Measurements from ENCODE around the gene HOXA6.

GRCh38 chr7:27179030-27179429, 31.5 kb upstream of the HOXA6 start:
- TF ChIP-seq ATOH8 (CRISPR knock-in tag; IDR thresholded peaks at IDR 0.05; ENCODE audit: low read depth) (no peak), CTCF (IDR thresholded peaks at IDR 0.05) (no peak), POLR2A (IDR thresholded peaks at IDR 0.05; ENCODE audit: low read length) (no peak), MAFK (IDR thresholded peaks at IDR 0.05; ENCODE audit: partially characterized antibody) (no peak), CBX8 (IDR thresholded peaks at IDR 0.05) (no peak), RARB (CRISPR knock-in tag; IDR thresholded peaks at IDR 0.05) (no peak), HOXA7 (CRISPR knock-in tag; IDR thresholded peaks at IDR 0.05) (no peak)
